SHP77 (cell line): ENCODE results near the gene CFLAR.

Experiments
- DNase-seq, 2 experiments: peaks; one replicate each; lab custom pipeline; 2025; lab: John Stamatoyannopoulos, UW

CFLAR gene

GRCh38 chr2:201218780-201219179, 102.8 kb downstream of the CFLAR start:
- no peak for DNase-seq

GRCh38 chr2:201219328-201220096, 103.5 kb downstream of the CFLAR start:
- no peak for DNase-seq

DNA sequence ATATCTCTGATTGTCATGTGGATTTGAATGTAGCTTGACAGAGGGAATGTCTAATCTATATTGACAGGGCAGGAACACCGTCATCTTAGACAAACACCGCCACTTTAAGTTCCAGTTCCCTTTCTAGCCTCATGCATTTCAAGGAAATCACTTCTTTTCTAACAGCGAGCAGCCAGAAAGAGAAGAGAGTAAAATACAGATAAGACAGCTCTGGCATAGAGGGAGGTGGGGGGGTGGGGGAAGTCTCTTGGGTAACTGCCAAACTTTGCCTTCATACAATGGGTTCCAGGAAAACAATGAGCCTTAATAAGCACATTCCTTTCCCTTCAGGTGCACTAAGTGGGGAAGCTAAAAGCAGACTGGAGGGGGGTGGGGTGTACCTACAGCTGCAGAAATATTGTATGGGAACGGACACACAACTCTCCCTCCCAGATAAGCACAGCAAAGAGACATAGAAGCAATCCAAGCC, 104.2 kb downstream of the CFLAR start:
- no peak for DNase-seq

- DNase-seq: no peak
Observed at GRCh38 chr2:201223089-201224073, 107.4 kb downstream of the CFLAR start.
